Activated CD4-positive, alpha-beta T cell treated with anti-CD3 and anti-CD28 coated beads for 24 hours (primary cell): Measurements from ENCODE around the gene ZEB2.
A peak's percentile ranks its signal among the peaks of the same experiment; 100 is the strongest.

ENCODE experiments used
- DNase-seq, 2 donors: peaks; one replicate each; pipeline ENCODE4 v3.0.0-alpha.2; 2020; ENCODE audit warnings: low read depth in 2 of 2

ZEB2 gene

GRCh38 chr2:144528108-144528507 is 8.2 kb upstream of the ZEB2 start:
- no peak for DNase-seq

- no peak for DNase-seq
These were observed 6.9 kb upstream of the ZEB2 start for GRCh38 chr2:144526831-144527230.

- no peak for DNase-seq
These were observed 4.4 kb upstream of the ZEB2 start for GRCh38 chr2:144524118-144525009.

GRCh38 chr2:144523596-144524117 is 3.7 kb upstream of the ZEB2 start:
- DNase-seq, result no peak

- no peak for DNase-seq
These were observed 3.1 kb upstream of the ZEB2 start for GRCh38 chr2:144522897-144523595.

GRCh38 chr2:144522176-144522896 is 2.4 kb upstream of the ZEB2 start:
- DNase-seq, result no peak

GRCh38 chr2:144521686-144522085 is 1.8 kb upstream of the ZEB2 start:
- no peak for DNase-seq

GRCh38 chr2:144520756-144521487 is 1.0 kb upstream of the ZEB2 start:
- DNase-seq, result no peak

- no peak for DNase-seq
These were observed 354 bp downstream of the ZEB2 start for GRCh38 chr2:144519597-144519933.

GRCh38 chr2:144518748-144519596 is 947 bp downstream of the ZEB2 start:
- DNase-seq, result no peak

- DNase-seq, result no peak
These were observed 1.8 kb downstream of the ZEB2 start for GRCh38 chr2:144517866-144518747.

GRCh38 chr2:144516981-144517865 is 2.7 kb downstream of the ZEB2 start:
- peak in 1 of 2 donors; percentile 29 for DNase-seq

- DNase-seq, result no peak
These were observed 3.4 kb downstream of the ZEB2 start for GRCh38 chr2:144516411-144516980.

- no peak for DNase-seq
These were observed 4.1 kb downstream of the ZEB2 start for GRCh38 chr2:144515696-144516410.

GRCh38 chr2:144515099-144515695 is 4.7 kb downstream of the ZEB2 start:
- no peak for DNase-seq

- DNase-seq, result no peak
These were observed 5.3 kb downstream of the ZEB2 start for GRCh38 chr2:144514616-144515091.
